HG03432 (cell line): ENCODE results near the gene NTM.

Experiments used
- ATAC-seq: cut with Tn5 transposase; IDR thresholded peaks from one replicate; pipeline ENCODE4 v1.9.1; 2021; ENCODE audit warnings: mild to moderate bottlenecking, moderate library complexity; ENCODE audit not compliant: unreplicated experiment

NTM gene

DNA sequence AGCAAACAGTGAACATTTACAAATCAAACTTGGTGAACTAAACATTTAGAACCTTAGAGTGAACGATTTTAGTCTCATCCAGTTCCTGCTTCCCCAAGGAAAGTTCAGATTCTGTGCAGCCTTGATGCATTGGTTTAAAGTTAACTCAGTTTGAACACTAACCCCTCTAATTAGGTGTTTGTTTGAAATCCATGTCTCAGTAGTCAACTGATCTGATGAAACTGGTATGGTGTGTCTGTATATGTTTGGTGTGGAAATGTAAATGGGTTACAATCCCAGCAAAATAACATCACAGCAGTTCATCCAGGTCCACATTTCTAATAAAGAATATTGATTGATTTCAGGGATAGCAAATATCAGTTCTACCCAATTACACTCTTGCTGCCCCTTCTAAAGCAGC is 532.0 kb downstream of the NTM start:
- no peak for ATAC-seq

DNA sequence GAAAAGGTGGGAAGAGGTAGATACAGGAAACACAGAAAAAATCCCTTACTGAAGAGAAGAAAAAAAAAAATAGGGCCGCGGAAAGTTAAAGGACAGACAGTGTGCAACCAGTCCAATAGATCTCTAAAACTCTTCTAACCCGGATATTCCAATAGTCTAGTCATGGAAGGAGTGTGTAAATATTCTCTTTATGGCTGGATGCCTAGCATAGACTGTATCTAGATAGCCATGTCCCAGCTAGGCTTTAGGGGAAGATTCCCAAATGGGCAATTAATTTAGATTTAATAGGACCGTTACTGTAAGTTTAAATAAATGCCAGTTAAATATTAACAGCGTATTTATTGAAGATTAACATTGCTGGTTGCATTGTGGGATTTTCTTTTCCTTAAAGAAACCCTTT is 532.7 kb downstream of the NTM start:
- ATAC-seq: no peak

DNA sequence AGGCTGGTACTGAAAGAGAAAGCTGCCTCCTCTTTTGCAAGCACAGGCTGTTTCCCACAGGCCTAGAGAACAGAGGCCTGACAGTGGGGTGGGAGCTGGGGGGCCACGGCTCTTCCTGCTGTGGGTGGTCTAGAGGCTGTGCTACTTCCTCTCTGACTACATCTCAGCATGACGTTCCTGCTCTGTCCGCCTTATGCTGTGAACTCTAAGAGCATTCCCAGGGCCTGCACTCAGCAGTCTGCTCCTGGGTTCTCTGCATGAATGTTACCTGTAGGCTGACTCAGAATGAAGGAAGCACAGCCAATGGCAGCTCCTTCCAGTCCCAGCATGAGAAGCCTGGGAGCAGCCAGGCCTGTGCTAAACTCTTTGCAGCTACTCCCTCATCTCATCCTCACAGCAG is 534.3 kb downstream of the NTM start:
- ATAC-seq: no peak

DNA sequence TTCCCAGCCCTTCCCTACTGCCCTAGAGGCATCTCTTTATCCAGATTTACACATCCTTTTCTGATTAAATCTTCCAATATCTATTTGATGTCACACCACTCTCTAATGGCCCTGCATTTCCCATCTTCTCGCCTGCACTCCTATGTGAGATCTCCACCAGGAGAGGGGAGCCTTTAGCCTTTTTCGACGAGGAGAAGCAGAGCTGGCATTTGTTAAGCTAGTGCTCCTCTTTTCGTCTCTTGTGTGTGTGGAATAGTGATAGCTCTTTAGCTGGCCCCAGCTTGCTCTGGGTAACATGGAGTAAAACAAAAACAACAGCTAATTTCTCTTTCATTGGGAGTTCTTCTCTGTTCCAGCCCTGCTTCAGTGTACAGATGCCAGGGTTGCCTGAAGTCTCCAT is 536.5 kb downstream of the NTM start:
- no peak for ATAC-seq

DNA sequence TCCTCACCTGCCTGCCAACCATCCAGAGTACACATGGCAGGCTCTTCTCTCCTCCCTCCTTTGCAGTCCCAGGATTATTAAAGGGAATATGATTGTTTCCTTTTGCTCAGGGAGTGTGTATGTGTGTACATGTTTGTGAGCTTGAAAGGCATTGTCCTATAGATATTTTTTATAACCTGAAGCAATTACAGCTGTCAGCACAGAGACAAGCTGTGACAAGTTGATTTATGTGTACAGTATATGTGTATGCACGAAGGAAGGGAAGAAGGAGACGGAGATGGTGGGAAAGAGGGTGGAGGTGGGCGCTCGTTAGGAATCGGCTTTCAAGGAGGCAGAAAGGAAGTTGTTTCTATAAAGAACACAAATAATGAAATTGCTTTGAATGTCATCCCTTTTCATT is 537.0 kb downstream of the NTM start:
- no peak for ATAC-seq

DNA sequence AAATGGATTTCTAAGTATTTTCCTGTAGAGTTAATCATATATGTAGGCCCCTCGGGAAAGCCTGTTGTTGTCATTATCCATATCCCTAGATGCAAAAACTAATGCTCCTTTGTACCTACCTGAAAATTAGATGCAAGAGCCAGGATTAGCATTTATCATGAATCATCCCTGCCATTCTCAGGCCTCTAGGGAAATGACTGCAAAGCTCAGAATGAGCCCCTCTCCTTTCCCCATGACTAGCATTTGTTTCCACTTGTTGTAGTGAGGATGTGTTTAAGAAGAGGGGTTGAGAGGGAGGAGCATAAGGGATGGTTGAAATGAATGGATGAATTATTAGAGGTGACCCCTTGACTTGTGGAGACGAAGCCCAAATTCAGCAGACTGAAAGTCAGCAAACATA is 537.9 kb downstream of the NTM start:
- ATAC-seq: no peak

DNA sequence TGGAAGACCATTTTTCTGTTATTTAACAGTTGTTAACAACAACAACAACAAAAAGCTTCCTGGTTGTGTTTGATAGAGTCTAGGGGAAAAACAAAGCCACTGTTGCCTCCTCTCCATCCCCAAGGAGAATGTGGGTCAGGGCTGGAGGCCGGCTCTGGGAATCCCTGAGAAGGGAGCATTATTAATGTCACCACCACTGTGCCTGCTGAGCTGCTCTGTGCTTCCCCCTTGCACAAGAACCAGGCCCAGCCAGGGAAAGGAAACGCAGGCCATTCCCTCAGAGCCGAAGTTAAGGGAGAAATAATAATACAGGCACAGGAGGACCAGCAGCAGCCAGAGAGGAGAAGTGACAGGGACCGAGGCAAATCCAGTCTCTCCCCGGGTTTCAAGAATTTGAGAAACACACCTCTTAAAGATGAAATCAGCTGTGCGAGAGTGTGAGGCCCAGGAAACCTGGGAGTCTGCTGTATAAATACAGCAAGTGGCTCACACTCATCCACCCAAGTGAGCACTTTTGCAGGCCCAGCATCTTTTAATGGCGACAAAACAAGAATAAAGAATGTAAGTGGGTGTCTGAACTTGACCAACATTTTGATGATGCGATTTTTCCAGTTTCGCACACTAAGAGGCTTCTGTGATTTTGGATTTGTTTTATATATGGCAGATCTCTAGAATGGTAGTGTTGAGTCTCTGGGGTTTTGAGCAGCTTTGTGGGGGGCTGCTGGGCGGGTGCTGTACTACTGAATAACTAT is 539.2 kb downstream of the NTM start:
- ATAC-seq: no peak

DNA sequence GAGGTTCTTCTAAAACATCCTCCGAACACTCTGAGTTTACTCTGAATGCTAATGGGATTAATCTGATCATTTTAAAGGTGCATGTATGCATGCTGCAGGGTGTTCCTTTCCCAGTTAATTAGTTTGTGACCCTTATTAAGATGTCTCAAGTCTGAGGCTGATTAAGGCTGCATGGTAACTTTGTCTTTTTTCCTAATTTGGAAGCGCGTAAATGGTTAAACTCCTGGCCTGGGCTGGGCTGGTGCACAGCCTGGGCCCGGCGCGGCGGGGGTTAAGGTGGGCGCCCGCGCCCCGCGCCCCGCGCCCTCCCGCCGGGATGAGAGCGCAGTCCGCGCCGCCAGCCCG is 539.7 kb downstream of the NTM start:
- ATAC-seq: no peak

DNA sequence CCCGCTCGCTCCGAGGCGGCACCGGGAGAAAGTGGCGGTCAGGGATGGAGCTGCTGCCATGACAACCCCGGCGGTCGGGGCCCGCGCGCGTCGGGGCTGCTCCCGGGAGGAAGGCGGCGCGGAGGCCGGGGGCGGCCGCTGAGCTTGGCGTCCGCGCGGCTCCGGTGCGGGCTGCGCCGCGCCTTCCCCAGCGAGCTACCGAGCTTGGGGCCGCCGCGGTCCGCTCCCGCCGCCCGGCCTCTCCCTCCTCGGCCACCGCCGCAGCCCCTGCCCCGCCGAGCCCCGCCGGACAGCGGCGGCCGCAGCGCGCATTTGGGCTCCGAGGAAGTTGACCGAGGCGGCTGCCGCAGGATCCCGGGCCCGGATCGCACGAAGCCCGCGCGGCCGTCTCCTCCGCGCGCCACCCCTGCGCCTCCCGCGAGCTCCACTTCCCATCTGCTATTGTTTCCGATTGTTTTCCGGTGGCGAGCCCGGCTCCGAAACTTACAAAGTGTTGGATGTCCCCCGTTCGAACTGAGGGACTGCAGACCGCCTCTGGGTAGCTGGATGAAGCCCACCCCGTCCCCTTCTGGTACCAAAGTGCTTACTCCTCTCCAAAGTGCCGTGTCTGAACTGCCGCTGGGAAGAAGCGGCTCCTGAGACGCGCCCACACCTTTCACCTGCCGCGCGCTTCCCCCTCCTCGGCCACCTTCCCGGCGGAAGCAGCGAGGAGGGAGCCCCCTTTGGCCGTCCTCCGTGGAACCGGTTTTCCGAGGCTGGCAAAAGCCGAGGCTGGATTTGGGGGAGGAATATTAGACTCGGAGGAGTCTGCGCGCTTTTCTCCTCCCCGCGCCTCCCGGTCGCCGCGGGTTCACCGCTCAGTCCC is 540.3 kb downstream of the NTM start:
- ATAC-seq: peak; percentile 17

DNA sequence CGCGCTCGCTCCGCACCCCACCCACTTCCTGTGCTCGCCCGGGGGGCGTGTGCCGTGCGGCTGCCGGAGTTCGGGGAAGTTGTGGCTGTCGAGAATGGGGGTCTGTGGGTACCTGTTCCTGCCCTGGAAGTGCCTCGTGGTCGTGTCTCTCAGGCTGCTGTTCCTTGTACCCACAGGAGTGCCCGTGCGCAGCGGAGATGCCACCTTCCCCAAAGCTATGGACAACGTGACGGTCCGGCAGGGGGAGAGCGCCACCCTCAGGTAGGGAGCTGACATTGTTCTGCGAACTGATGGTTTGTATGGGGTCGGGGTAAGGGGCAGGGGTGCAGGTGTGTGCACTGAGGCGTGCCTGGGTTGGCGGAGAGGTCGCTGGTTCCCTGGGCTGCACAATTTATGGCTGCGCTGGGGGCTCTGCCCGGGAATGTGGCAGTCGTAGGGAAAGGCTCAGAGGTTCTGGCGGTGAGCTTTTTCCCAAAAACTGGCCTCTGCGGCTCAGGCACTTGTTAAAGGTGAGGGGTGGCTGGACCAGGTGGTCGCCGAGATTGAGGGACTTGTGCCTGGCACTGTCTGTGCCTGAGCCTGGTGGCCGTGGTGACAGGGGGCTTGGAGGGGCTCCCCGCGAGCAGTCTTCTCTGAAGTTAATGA is 541.1 kb downstream of the NTM start:
- ATAC-seq: peak; percentile 68

DNA sequence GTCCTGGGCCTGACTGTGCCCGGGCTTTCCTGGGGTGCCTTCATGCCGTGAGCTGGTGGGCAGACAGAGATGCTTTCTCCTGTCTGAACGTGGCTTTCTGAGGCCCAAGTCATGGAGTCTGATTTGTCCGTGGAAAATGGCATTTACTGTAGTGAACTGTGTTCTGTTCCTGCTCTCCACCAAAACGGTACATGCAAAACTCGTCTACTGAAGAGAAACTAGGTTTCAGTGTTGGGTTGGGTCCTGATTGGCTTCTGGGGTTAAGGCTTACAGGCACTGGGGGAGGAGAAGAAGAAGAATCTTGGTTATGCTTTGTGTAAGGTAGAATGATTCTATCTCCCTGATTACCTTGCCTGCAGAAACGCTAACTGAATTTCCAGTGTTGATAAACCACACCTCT is 541.7 kb downstream of the NTM start:
- no peak for ATAC-seq

DNA sequence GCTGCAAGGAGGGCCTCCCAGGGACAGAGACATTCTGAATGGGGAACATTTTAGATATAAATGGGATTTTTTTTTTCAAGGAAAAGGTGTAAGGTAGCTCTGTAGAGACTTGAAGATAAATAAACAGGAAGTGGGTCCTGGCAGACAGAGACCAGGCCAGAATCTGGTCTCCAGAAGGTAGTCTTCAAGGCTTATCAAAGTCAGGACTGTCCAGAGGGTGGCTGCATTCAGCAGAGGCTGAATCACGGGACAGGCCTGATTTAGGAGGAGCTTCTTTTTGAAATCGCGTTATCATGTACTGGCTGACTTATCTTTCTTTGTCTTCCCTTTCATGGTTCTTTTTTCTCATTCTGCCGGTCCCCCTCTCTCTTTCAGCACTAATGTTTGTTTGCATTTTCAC is 542.9 kb downstream of the NTM start:
- no peak for ATAC-seq

DNA sequence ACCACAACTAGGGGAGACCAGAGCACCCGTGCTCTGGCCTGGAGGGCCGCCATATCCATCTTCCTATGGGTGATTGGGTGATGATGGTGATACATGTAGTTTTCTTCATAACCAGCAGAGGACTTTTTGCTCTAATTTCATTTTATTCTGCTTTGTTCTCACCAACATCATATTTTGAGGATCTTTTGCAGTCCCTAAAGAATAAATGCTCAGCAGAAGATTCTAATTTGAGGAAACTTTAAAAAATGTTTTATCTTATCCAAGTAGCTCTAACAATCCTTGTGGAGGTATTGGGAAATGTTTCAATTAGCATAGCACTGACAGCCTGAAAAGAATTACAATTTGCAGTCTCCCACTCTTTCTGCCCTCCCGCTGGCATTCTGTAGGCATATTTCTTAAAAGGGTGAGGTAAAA is 544.0 kb downstream of the NTM start:
- ATAC-seq: no peak

DNA sequence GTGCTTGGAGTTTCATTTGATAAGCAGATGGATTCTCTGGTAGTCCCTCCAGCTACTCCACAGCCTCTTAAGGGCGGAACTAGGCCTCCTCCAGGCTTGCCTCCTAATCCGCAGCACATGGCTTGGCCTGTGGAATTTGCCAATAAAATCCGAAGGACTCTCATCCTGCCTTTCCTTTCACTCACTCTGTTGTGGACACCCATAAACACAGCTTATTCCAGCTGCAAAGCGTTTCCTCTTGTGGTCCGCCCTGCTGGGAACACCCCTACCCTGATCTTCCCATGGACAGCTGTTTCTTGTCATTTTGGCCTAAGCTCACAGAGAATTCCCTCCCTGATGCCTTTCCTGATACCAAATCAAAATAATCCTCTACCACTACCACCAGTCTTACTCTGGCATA is 546.2 kb downstream of the NTM start:
- ATAC-seq: no peak

DNA sequence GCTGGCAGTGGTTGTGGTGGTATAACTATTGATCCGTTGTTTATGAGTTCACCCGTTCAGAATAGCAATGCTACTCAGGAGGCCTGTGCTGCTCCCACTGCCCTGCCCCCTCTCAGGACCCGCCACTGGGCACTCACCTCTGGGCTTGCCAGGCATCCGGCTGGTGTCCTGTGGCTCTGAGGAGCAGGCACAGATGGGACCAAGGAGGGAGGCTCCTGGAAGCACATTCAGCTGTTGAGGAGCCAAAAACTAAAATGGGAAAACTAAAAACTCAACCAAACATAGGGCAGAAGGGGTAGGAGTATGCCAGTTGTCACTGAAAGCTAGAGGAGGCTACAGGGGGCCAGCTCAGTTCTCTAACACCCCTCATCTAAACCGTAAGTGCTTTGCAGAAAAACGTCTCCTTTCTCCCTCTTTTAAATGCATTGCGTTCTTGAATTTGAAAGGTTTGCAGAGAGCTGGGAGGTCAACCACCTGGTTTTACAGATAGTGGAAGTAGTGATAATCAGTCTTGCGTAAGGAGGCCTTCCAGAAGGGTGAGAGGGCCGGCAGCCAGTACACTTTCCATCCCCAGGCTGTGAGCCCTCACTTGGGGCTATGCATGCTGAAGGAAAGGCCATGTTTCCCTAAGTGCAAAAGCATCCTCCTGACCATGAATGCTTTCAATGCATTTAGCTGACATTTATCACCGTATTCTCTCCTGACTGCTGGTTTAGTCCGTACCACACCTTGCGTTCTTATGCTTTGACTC is 547.4 kb downstream of the NTM start:
- ATAC-seq: no peak

DNA sequence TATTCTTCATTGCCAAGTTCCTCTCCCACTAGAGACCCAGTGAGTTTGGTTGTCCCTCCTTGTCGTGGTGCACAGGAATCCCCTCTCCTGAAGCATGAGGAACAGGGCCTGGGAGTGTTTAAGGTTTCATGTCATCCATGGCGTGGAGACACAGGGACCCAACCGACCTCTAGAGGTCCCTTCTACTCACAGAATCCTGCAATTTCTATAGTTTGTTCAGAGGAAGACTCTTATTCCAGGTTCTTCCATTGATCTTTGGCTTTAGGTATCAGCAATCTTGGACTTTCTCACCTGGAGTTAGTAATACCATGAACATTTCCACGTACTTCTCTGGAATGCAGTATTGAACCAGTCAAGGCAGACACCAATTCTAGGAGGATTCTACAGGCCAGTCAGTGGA is 548.2 kb downstream of the NTM start:
- no peak for ATAC-seq

DNA sequence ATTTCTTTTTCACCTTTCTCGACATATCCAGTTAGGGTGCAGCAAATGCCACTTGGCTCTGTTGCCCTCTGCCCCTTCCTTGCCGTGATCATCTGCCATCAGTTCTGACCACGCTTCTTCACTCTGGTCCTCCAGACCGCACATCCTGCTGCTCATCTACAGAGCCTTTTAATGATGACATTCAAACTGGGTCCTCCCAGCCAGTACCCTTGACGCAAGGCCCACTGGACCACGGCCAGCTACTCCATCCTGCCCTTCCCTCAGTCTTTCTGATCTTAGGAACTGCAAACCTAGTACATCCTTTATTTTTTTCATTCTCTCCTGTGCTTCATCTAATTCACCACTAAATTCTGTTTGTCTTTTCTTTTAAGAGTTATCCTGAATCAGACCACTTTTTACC is 551.8 kb downstream of the NTM start:
- ATAC-seq: no peak

DNA sequence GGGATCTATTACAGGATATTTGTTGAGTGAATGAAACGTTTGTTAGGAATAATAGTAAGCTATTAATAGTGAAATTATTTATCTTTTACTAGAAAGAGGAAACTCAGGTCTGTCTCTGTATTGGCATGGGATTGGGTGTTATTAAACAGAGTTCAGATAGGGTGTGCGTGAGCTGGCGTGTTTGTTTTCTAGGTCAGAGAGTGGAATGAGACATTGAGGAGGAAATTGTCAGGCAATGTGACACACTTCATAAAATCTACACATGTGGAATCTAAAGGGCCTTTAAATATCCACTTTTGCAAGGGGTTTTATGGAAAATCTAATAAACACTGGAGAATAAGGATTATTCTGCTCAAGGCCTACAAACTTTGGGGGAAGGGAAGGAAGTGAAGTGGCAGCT is 552.9 kb downstream of the NTM start:
- no peak for ATAC-seq

DNA sequence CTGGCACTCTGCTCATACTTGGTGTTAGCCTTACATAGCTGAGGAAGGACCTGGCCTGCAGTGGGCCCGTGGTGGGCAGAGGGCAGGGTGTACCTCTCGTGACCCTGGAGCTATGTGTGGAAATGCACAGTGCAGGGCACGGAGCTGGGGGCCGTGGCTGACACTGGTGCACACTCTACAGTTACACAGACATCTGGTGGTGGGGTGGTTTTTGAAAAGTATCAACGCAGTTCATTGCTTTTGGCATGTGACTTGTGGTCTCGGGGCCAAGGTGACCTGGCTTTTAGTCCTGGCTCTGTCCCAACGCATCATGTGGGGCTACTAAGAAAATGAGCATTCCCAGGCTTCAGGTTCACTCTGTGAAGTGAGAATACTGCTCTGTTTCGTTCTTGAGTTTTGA is 553.6 kb downstream of the NTM start:
- ATAC-seq: no peak

DNA sequence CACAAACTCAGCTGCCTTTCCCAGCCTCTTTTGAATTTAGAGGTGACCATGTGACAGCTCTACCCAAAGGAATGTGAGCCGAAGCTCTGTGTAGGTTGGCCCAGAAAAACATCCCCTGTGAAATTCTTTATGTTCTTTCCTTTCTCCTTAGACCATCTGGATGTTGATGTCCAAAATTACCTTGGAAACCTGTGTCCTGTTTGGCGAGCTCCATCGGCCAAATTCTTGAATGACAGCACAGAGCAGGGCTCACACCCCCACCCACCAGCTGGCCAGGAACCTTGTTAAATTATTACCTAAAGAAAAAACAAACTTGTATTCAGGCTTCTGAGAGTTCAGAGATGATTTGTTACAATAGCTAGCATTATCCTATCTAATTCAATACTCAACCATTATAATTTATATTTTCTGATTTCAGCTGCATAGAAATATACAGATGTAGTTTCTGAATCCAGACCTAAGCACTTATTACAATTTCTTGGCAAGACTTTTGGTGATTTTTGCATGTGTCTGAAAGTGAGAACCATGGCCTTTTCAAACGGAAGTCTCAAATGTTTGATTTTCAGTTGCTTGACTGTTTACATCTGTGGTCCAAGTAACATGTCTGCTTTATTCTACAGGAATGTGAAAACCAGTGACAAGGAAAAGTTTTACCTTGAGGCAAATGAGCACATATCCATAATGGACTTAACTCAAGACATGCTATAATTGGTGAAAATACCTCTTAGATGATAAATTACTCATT is 554.2 kb downstream of the NTM start:
- ATAC-seq: no peak

DNA sequence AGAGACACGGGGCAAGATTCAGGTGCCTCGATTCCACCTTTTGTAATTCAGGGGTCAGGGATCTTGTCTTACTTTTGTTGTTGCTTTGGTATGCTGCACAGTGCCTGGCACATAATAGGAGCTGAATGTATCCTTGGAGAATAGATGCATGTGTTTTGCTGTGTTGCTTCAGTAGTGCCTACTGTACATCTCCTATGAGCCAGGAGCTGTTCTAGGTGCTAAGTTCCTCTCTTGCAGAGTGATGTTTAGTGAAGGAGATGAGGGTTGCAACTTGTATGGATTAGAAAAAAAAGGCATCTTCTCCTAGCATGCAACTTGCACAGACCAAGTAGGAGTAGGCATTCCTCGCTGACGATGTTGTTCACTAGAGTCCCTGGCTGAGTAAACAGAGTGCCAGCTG is 555.4 kb downstream of the NTM start:
- no peak for ATAC-seq
